Measurements from ENCODE around the gene LAMA5. TPM values are rescaled to one million over a fixed set of nuclear protein-coding genes. Genes with fewer than 3 reads are reported as not detected.

LAMA5 gene
- polyA plus RNA-seq, 1 donor (not counting 4 experiments of a cell fraction or from before 2014, with no cell fraction given): 8.7 TPM

DNA sequence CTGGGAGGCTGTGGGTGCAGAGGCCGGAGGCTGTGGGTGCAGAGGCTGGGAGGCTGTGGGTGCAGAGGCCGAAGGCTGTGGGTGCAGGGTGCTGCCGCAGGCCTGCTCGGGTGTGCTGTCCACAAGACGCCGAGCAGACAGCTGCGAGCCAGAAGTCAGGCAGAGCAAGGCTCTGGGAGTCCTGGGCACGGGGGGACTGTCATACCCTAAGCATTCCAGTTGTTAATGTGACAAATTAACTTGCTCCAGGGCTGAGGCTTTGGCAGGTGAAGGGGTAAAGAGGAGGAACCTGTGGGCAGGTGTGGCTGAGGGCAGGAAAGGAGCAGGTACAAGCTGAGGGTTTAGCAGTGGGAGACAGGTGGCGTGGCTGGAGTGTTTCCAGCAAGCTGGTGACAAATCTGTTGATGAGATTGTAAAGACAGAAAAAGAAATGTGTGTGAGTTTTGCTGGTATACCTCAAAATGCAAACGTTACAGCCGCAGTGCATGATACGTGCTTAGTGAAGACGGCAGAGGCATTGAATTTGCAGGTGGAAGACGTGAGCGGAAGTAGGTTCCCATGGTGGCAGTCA lies 78.5 kb downstream of the LAMA5 start:
- peaks cover 16 to 20% of the 10 kb centered on the region in 2 experiments for H3K36me3 ChIP-seq (ENCODE audit: control insufficient read depth in 2 of 2, extremely low read depth in 1 of 2, insufficient read depth in 2 of 2, low read length in 2 of 2)
- H3K27ac ChIP-seq (ENCODE audit: control insufficient read depth, insufficient read depth, low read length): no peak overlapping the region
- no peak overlapping the region for H3K4me2 ChIP-seq (ENCODE audit: control insufficient read depth, extremely low read depth, insufficient read depth, low read depth, low read length)
- no peaks in the 10 kb centered on the region for H3K27me3 ChIP-seq (ENCODE audit: control insufficient read depth, extremely low read depth, insufficient read depth, low read length)
- dilution Hi-C loops (cut with MboI; ENCODE audit: extremely low pct_ligation_motif_present, low sequenced_read_pairs): no loop called here
- DNase-seq (ENCODE audit: low read depth, low spot score): no peak
- no peak overlapping the region for H3K9ac ChIP-seq (ENCODE audit: control insufficient read depth, extremely low read depth, insufficient read depth, low read length)
- H3K4me3 ChIP-seq (ENCODE audit: control insufficient read depth in 2 of 3, extremely low read depth in 1 of 3, insufficient read depth in 2 of 3, low read depth in 1 of 3, low read length in 3 of 3): no peak overlapping the region
- H4K20me1 ChIP-seq (ENCODE audit: control insufficient read depth, extremely low read depth, insufficient read depth, low read length): peaks cover 4% of the 10 kb centered on the region
- H3K9me1 ChIP-seq (ENCODE audit: control insufficient read depth, extremely low read depth, insufficient read depth, low read length): no peaks in the 10 kb centered on the region
- no peaks in the 10 kb centered on the region for H3K4me1 ChIP-seq (ENCODE audit: control insufficient read depth, extremely low read depth, insufficient read depth, low read length)
- H2AFZ ChIP-seq (ENCODE audit: control insufficient read depth, low read length): no peak overlapping the region
- no peaks in the 10 kb centered on the region for H3K9me3 ChIP-seq (ENCODE audit: control insufficient read depth, low read depth, low read length)
- H3K79me2 ChIP-seq (ENCODE audit: control insufficient read depth, insufficient read depth, low read length): no peaks in the 10 kb centered on the region
- TF ChIP-seq, protein P1, sequence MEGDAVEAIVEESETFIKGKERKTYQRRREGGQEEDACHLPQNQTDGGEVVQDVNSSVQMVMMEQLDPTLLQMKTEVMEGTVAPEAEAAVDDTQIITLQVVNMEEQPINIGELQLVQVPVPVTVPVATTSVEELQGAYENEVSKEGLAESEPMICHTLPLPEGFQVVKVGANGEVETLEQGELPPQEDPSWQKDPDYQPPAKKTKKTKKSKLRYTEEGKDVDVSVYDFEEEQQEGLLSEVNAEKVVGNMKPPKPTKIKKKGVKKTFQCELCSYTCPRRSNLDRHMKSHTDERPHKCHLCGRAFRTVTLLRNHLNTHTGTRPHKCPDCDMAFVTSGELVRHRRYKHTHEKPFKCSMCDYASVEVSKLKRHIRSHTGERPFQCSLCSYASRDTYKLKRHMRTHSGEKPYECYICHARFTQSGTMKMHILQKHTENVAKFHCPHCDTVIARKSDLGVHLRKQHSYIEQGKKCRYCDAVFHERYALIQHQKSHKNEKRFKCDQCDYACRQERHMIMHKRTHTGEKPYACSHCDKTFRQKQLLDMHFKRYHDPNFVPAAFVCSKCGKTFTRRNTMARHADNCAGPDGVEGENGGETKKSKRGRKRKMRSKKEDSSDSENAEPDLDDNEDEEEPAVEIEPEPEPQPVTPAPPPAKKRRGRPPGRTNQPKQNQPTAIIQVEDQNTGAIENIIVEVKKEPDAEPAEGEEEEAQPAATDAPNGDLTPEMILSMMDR (optimal IDR thresholded peaks at IDR 0.05 in 1 of 3, IDR thresholded peaks at IDR 0.05 in 1 of 3, conservative IDR thresholded peaks at IDR 0.05 in 1 of 3; ENCODE audit: extremely low read depth in 1 of 3, insufficient read depth in 2 of 3, low read length in 3 of 3): no peak
- TF ChIP-seq EZH2 (IDR thresholded peaks at IDR 0.05; ENCODE audit: low read length): no peak
- FAIRE-seq: no peak

DNA sequence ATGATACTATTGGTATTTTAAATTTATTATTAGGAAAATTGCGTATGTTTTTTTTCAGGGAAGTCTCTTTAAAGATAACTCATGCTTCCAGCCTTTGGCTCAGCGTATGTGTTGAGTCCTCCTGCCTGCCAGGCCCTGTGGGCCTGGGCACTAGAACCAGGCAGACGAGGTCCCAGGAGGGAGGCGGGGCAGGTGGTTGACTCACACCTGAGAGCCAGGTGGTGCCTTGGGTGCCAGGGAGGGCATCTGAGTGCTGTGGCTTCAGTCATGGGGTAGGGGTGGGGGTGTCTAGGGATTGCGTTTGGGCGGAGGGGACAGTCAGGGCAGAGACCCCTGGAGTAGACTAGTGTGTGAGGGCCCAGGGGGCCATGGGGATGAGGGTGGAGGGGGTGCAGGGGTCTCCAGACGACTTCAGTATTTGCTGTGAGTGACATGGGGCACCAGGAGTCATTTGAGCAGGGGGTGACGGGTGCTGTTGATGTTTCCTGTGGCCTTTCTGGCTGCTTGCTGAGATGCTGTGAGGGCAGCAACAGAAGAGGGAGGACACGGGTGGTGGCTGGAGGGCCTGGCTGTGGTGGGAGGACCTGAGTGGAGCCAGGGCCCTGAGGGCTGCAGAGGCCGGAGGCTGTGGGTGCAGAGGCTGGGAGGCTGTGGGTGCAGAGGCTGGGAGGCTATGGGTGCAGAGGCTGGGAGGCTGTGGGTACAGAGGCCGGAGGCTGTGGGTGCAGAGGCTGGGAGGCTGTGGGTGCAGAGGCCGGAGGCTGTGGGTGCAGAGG lies 79.2 kb downstream of the LAMA5 start:
- no peaks in the 10 kb centered on the region for H3K27me3 ChIP-seq (ENCODE audit: control insufficient read depth, extremely low read depth, insufficient read depth, low read length)
- H3K27ac ChIP-seq (ENCODE audit: control insufficient read depth, insufficient read depth, low read length): no peak overlapping the region
- H3K4me1 ChIP-seq (ENCODE audit: control insufficient read depth, extremely low read depth, insufficient read depth, low read length): no peaks in the 10 kb centered on the region
- TF ChIP-seq EZH2 (IDR thresholded peaks at IDR 0.05; ENCODE audit: low read length): no peak
- H3K9ac ChIP-seq (ENCODE audit: control insufficient read depth, extremely low read depth, insufficient read depth, low read length): no peak overlapping the region
- H3K36me3 ChIP-seq (ENCODE audit: control insufficient read depth in 2 of 2, extremely low read depth in 1 of 2, insufficient read depth in 2 of 2, low read length in 2 of 2): peaks cover 21 to 24% of the 10 kb centered on the region in 2 experiments
- no peaks in the 10 kb centered on the region for H3K9me3 ChIP-seq (ENCODE audit: control insufficient read depth, low read depth, low read length)
- H2AFZ ChIP-seq (ENCODE audit: control insufficient read depth, low read length): no peak overlapping the region
- no peaks in the 10 kb centered on the region for H3K79me2 ChIP-seq (ENCODE audit: control insufficient read depth, insufficient read depth, low read length)
- FAIRE-seq: no peak
- no peak for DNase-seq (ENCODE audit: low read depth, low spot score)
- no peaks in the 10 kb centered on the region for H3K9me1 ChIP-seq (ENCODE audit: control insufficient read depth, extremely low read depth, insufficient read depth, low read length)
- no peak overlapping the region for H3K4me3 ChIP-seq (ENCODE audit: control insufficient read depth in 2 of 3, extremely low read depth in 1 of 3, insufficient read depth in 2 of 3, low read depth in 1 of 3, low read length in 3 of 3)
- dilution Hi-C loops (cut with MboI; ENCODE audit: extremely low pct_ligation_motif_present, low sequenced_read_pairs): no loop called here
- H3K4me2 ChIP-seq (ENCODE audit: control insufficient read depth, extremely low read depth, insufficient read depth, low read depth, low read length): no peak overlapping the region
- peaks cover 4% of the 10 kb centered on the region for H4K20me1 ChIP-seq (ENCODE audit: control insufficient read depth, extremely low read depth, insufficient read depth, low read length)

Measured in keratinocyte (primary cell).